IgD-negative memory B cell (primary cell): ENCODE measurements around the gene JSRP1. TPM values are rescaled to one million over a fixed set of nuclear protein-coding genes. Genes with fewer than 3 reads are reported as not detected.

ENCODE experiments used
- polyA plus RNA-seq: library from polyadenylated mRNA; unstranded; fragments of 300-500 nt; fragmentation: Illumina TruSeq; gene quantifications from one replicate; pipeline ENCODE4 v1.2.3, GENCODE V29; 2021

JSRP1 gene
- polyA plus RNA-seq, 1 donor from 2014 or later: 4.3 TPM

Other genes with a start within 250 kb of the JSRP1 start
- gene BTBD2, start 240.7 kb downstream of the JSRP1 start, polyA plus RNA-seq: 8.2 TPM
- 83.9 TPM for gene MKNK2, start 205.2 kb downstream of the JSRP1 start, polyA plus RNA-seq
- 136 TPM for gene MOB3A, start 160.1 kb downstream of the JSRP1 start, polyA plus RNA-seq
- gene IZUMO4, start 159.5 kb downstream of the JSRP1 start, polyA plus RNA-seq: 0.83 TPM
- 23.7 TPM for gene AP3D1, start 104.9 kb downstream of the JSRP1 start, polyA plus RNA-seq
- gene DOT1L, start 92.5 kb downstream of the JSRP1 start, polyA plus RNA-seq: 2.7 TPM
- 163 TPM for gene PLEKHJ1, start 20.1 kb downstream of the JSRP1 start, polyA plus RNA-seq
- 37.8 TPM for gene SF3A2, start 19.6 kb downstream of the JSRP1 start, polyA plus RNA-seq
- 0.15 TPM for gene AMH, start 7.1 kb downstream of the JSRP1 start, polyA plus RNA-seq
- 0.26 TPM for gene PEAK3, start 25.8 kb upstream of the JSRP1 start, polyA plus RNA-seq
- 14.7 TPM for gene LINGO3, start 51.7 kb upstream of the JSRP1 start, polyA plus RNA-seq
- gene LSM7, start 72.2 kb upstream of the JSRP1 start, polyA plus RNA-seq: 308 TPM
- gene SPPL2B, start 72.3 kb upstream of the JSRP1 start, polyA plus RNA-seq: 20.8 TPM
- not detected for gene TMPRSS9, start 103.8 kb upstream of the JSRP1 start, polyA plus RNA-seq
- 69.1 TPM for gene TIMM13, start 171.2 kb upstream of the JSRP1 start, polyA plus RNA-seq
- 4.6 TPM for gene LMNB2, start 200.5 kb upstream of the JSRP1 start, polyA plus RNA-seq
- gene GADD45B, start 219.7 kb upstream of the JSRP1 start, polyA plus RNA-seq: 98.0 TPM